Hepatocyte (in vitro differentiated cells): ENCODE data around the gene HMGCL. TPM values are rescaled to one million over a fixed set of nuclear protein-coding genes. Genes with fewer than 3 reads are reported as not detected.

ENCODE experiments used
- DNase-seq: peaks from one replicate; pipeline ENCODE4 v3.0.0-alpha.2; 2016; ENCODE audit warnings: low spot score
- H2AFZ ChIP-seq: fragments of 200-600 bp; sonication (generic); 2 replicates; pipeline ENCODE4 v1.6.0; 2016; ENCODE audit warnings: antibody characterized with exemption, mild to moderate bottlenecking
- H3K27ac ChIP-seq: fragments of 200-600 bp; sonication (generic); 2 replicates; pipeline ENCODE4 v1.5.1; 2016; ENCODE audit warnings: mild to moderate bottlenecking
- H3K27me3 ChIP-seq: fragments of 200-600 bp; sonication (generic); 2 replicates; pipeline ENCODE4 v1.6.1; 2016
- H3K36me3 ChIP-seq: fragments of 200-600 bp; sonication (generic); replicated peaks from 2 replicates; pipeline ENCODE4 v1.5.1; 2016; ENCODE audit warnings: low read depth; ENCODE audit not compliant: insufficient read depth
- H3K4me1 ChIP-seq: fragments of 200-600 bp; sonication (generic); 2 replicates; pipeline ENCODE4 v1.5.1; 2016; ENCODE audit warnings: mild to moderate bottlenecking, moderate library complexity; ENCODE audit not compliant: insufficient read depth
- H3K4me2 ChIP-seq: fragments of 200-600 bp; sonication (generic); 2 replicates; pipeline ENCODE4 v1.6.0; 2016
- H3K4me3 ChIP-seq: fragments of 200-600 bp; sonication (generic); 2 replicates; pipeline ENCODE4 v1.5.1; 2016; ENCODE audit warnings: mild to moderate bottlenecking
- H3K79me2 ChIP-seq: fragments of 200-600 bp; sonication (generic); 2 replicates; pipeline ENCODE4 v1.6.0; 2017; ENCODE audit warnings: mild to moderate bottlenecking
- H3K9me2 ChIP-seq: fragments of 200-600 bp; sonication (generic); replicated peaks from 2 replicates; pipeline ENCODE4 v1.6.0; 2017; ENCODE audit warnings: mild to moderate bottlenecking; ENCODE audit not compliant: insufficient read depth
- H3K9me3 ChIP-seq: fragments of 200-600 bp; sonication (generic); 2 replicates; pipeline ENCODE4 v1.5.1; 2016; ENCODE audit warnings: low read depth, mild to moderate bottlenecking
- H4K20me1 ChIP-seq: fragments of 200-600 bp; sonication (generic); 2 replicates; pipeline ENCODE4 v1.6.0; 2016; ENCODE audit warnings: mild to moderate bottlenecking; ENCODE audit not compliant: insufficient read depth, poor library complexity, severe bottlenecking
- CTCF ChIP-seq: fragments of 200-600 bp; sonication (generic); IDR thresholded peaks from 2 replicates; pipeline ENCODE4 v1.5.1; 2016; ENCODE audit warnings: antibody characterized with exemption, mild to moderate bottlenecking; ENCODE audit not compliant: poor library complexity
- EZH2 ChIP-seq: fragments of 200-600 bp; sonication (generic); IDR thresholded peaks from 2 replicates; pipeline ENCODE4 v1.6.1; 2016; ENCODE audit warnings: antibody characterized with exemption, mild to moderate bottlenecking, borderline replicate concordance
- EZH2phosphoT487 ChIP-seq: fragments of 200-600 bp; sonication (generic); IDR thresholded peaks from one replicate; pipeline ENCODE4 v1.6.1; 2018; ENCODE audit warnings: antibody characterized with exemption, mild to moderate bottlenecking, low read depth, moderate library complexity; ENCODE audit not compliant: unreplicated experiment, severe bottlenecking
- WGBS: methylation state at CpG from one replicate; pipeline ENCODE4 v1.1.6; 2016; ENCODE audit warnings: low lambda C conversion rate; ENCODE audit errors: missing lambda C conversion rate; 5-methylcytosine and 5-hydroxymethylcytosine counted together
- polyA plus RNA-seq: library from polyadenylated mRNA; unstranded; fragments of >200 nt; fragmentation: Nextera tagmentation; extraction: Ambion mirVana; gene quantifications from 2 replicates; pipeline ENCODE4 v1.2.1, GENCODE V29; 2016
- total RNA-seq: library from RNA; depleted of rRNA; stranded (reverse); fragments of >200 nt; gene quantifications from 2 replicates; pipeline ENCODE4 v1.2.3, GENCODE V29; 2014

Gene HMGCL
- total and polyA plus RNA-seq, 2 experiments from 2014 or later = 78.5 to 90.7 TPM

GRCh38 chr1:23867895-23868556, 42.8 kb upstream of the HMGCL start, which contains the start of gene FUCA1:
Gene FUCA1 (minus strand): TSS chr1:23868290. CDS start chr1:23868286, 4 bp downstream.
- Histone ChIP-seq H3K9me3 (no peaks in the 10 kb centered on the region), H3K79me2 (peaks cover 6% of the 10 kb centered on the region), H3K4me2 (peak within 1 kb of the TSS; percentile 90), H3K36me3 (no peaks in the 10 kb centered on the region), H4K20me1 (no peaks in the 10 kb centered on the region), H3K27ac (peak within 1 kb of the TSS; percentile 8), H2AFZ (peak within 1 kb of the TSS; percentile 88), H3K4me1 (no peaks in the 10 kb centered on the region), H3K4me3 (peak within 1 kb of the TSS; percentile 55), H3K9me2 (no peaks in the 10 kb centered on the region), H3K27me3 (no peaks in the 10 kb centered on the region)
- WGBS = 2% methylated on average over 70 of the region's 71 CpGs
- no peak for TF ChIP-seq EZH2phosphoT487
- no peak for TF ChIP-seq EZH2
- TF ChIP-seq CTCF = peak; percentile 98
- peak; percentile 98 for DNase-seq

- no peaks in the 10 kb centered on the region for H3K36me3 ChIP-seq
- peak overlapping the region; percentile 88 for H2AFZ ChIP-seq
- H3K27ac ChIP-seq = no peak overlapping the region
- no peaks in the 10 kb centered on the region for H3K27me3 ChIP-seq
- H3K4me2 ChIP-seq = peak overlapping the region; percentile 90
- TF ChIP-seq EZH2 (no peak), CTCF (no peak), EZH2phosphoT487 (no peak)
- peak; percentile 32 for DNase-seq
- H3K4me1 ChIP-seq = no peaks in the 10 kb centered on the region
- H3K4me3 ChIP-seq = peak overlapping the region; percentile 55
- H3K9me2 ChIP-seq = no peaks in the 10 kb centered on the region
- H4K20me1 ChIP-seq = no peaks in the 10 kb centered on the region
- no peaks in the 10 kb centered on the region for H3K9me3 ChIP-seq
- WGBS = 3% methylated on average over 17 of the region's 17 CpGs
- H3K79me2 ChIP-seq = peaks cover 6% of the 10 kb centered on the region
Observed at GRCh38 chr1:23867542-23867894, 42.3 kb upstream of the HMGCL start.

GRCh38 chr1:23865543-23865930, 40.3 kb upstream of the HMGCL start:
- Histone ChIP-seq H3K27ac (no peak overlapping the region), H3K27me3 (no peaks in the 10 kb centered on the region), H3K4me2 (no peak overlapping the region), H2AFZ (no peak overlapping the region), H3K4me3 (no peak overlapping the region), H3K4me1 (no peaks in the 10 kb centered on the region), H3K79me2 (peaks cover 6% of the 10 kb centered on the region), H4K20me1 (no peaks in the 10 kb centered on the region), H3K9me2 (no peaks in the 10 kb centered on the region), H3K36me3 (no peaks in the 10 kb centered on the region), H3K9me3 (no peaks in the 10 kb centered on the region)
- DNase-seq = no peak
- WGBS = 95% methylated on average over 4 of the region's 4 CpGs
- no peak for TF ChIP-seq CTCF
- TF ChIP-seq EZH2phosphoT487 = no peak
- no peak for TF ChIP-seq EZH2
